IMR-90 (cell line): ENCODE data around the gene C11orf58. TPM values are rescaled to one million over a fixed set of nuclear protein-coding genes. Genes with fewer than 3 reads are reported as not detected.

ENCODE experiments used
- ATAC-seq: fragments of 200-7000 bp; cut with Tn5 transposase; 2 replicates; pipeline ENCODE4 v1.9.1; 2020; ENCODE audit warnings: low read depth, mild to moderate bottlenecking, moderate library complexity
- BruUV-seq: library from RNA; stranded (reverse); fragments of 400-500 nt; replicated peaks from 2 replicates; lab custom pipeline; 2021; lab: Mats Ljungman, UMichigan
- CTCF ChIA-PET: fragments of 300-600 bp; formaldehyde crosslinking; extraction: SDS; loops from one replicate; lab custom pipeline; 2021; ENCODE audit warnings: antibody characterized with exemption; lab: Yijun Ruan, JAX
- POLR2A ChIA-PET: fragments of 300-600 bp; sonication (Branson Sonifier 250); formaldehyde crosslinking; loops from one replicate; lab custom pipeline; 2022; ENCODE audit warnings: antibody characterized with exemption; ENCODE audit not compliant: unreplicated experiment; lab: Charles Lee
- DNase-seq: peaks from one replicate; pipeline ENCODE4 v3.0.0; 2013
- H2AFZ ChIP-seq: replicated peaks from 2 replicates; pipeline ENCODE3; 2013; ENCODE audit warnings: low read length, mild to moderate bottlenecking; ENCODE audit not compliant: poor library complexity
- H2AK5ac ChIP-seq: 2 replicates; pipeline ENCODE4 v1.6.1; 2013; ENCODE audit warnings: low read depth, low read length, inconsistent platforms
- H2AK9ac ChIP-seq: replicated peaks from 2 replicates; pipeline ENCODE3; 2013; ENCODE audit warnings: mild to moderate bottlenecking, low read depth, low read length, moderate library complexity; ENCODE audit not compliant: poor library complexity
- H2BK120ac ChIP-seq: 2 replicates; pipeline ENCODE4 v1.6.1; 2013; ENCODE audit warnings: low read depth, low read length, inconsistent platforms
- H2BK15ac ChIP-seq: 3 replicates; pipeline ENCODE4 v1.6.1; 2013; ENCODE audit warnings: low read depth, low read length, inconsistent platforms
- H2BK20ac ChIP-seq: 2 replicates; pipeline ENCODE4 v1.6.1; 2013; ENCODE audit warnings: low read depth, mild to moderate bottlenecking, inconsistent platforms, low read length, moderate library complexity
- H2BK5ac ChIP-seq: 2 replicates; pipeline ENCODE4 v1.6.1; 2013; ENCODE audit warnings: mild to moderate bottlenecking, low read depth, low read length, inconsistent platforms; ENCODE audit not compliant: poor library complexity, severe bottlenecking
- H3K14ac ChIP-seq: replicated peaks from 2 replicates; pipeline ENCODE4 v1.6.1; 2013; ENCODE audit warnings: low read depth, low read length, inconsistent platforms
- H3K18ac ChIP-seq: 2 replicates; pipeline ENCODE4 v1.6.1; 2013; ENCODE audit warnings: low read depth, low read length, control low read depth
- H3K23ac ChIP-seq: 2 replicates; pipeline ENCODE4 v1.6.1; 2013; ENCODE audit warnings: low read depth, low read length, inconsistent platforms
- H3K27ac ChIP-seq: 2 replicates; pipeline ENCODE4 v1.5.1; 2013; ENCODE audit warnings: mild to moderate bottlenecking, control low read depth, low read length; ENCODE audit not compliant: insufficient read depth
- H3K27me3 ChIP-seq: 2 replicates; pipeline ENCODE4 v1.6.1; 2013; ENCODE audit warnings: low read length; ENCODE audit not compliant: control insufficient read depth, insufficient read depth
- H3K36me3 ChIP-seq: 2 replicates; pipeline ENCODE4 v1.6.1; 2013; ENCODE audit warnings: low read length, mixed read lengths; ENCODE audit not compliant: control insufficient read depth, insufficient read depth
- H3K4ac ChIP-seq: 2 replicates; pipeline ENCODE4 v1.6.1; 2013; ENCODE audit warnings: low read depth, low read length, inconsistent platforms
- H3K4me1 ChIP-seq: 2 replicates; pipeline ENCODE4 v1.6.1; 2013; ENCODE audit warnings: low read length, mixed read lengths; ENCODE audit not compliant: control insufficient read depth, insufficient read depth
- H3K4me2 ChIP-seq: 2 replicates; pipeline ENCODE4 v1.6.1; 2013; ENCODE audit warnings: low read depth, mild to moderate bottlenecking, control low read depth, low read length, moderate library complexity
- H3K4me3 ChIP-seq: 2 replicates; pipeline ENCODE4 v1.5.1; 2013; ENCODE audit warnings: low read depth, mild to moderate bottlenecking, control low read depth, low read length, moderate library complexity; ENCODE audit not compliant: insufficient read depth
- H3K56ac ChIP-seq: 2 replicates; pipeline ENCODE4 v1.6.1; 2013; ENCODE audit warnings: low read length, inconsistent platforms; ENCODE audit not compliant: insufficient read depth; ENCODE audit errors: extremely low read depth
- H3K79me1 ChIP-seq, 2 experiments: 2 replicates each; pipeline ENCODE4 v1.6.1; 2013; ENCODE audit warnings: low read length in 2 of 2, inconsistent platforms in 1 of 2, low read depth in 1 of 2
- H3K9ac ChIP-seq: 2 replicates; pipeline ENCODE4 v1.6.1; 2013; ENCODE audit warnings: low read depth, low read length, control low read depth
- H3K9me1 ChIP-seq: 2 replicates; pipeline ENCODE4 v1.6.1; 2013; ENCODE audit warnings: low read length, inconsistent platforms; ENCODE audit not compliant: insufficient read depth
- H3K9me3 ChIP-seq: 2 replicates; pipeline ENCODE4 v1.6.1; 2013; ENCODE audit warnings: low read length; ENCODE audit not compliant: control insufficient read depth, insufficient read depth
- H4K20me1 ChIP-seq: 2 replicates; pipeline ENCODE4 v1.6.1; 2013; ENCODE audit warnings: low read length, inconsistent platforms; ENCODE audit not compliant: insufficient read depth
- H4K5ac ChIP-seq: 2 replicates; pipeline ENCODE4 v1.6.1; 2013; ENCODE audit warnings: mild to moderate bottlenecking, low read depth, low read length, control low read depth
- H4K8ac ChIP-seq, 2 experiments: 2 replicates each; pipeline ENCODE4 v1.6.1; 2013; ENCODE audit warnings: low read depth in 2 of 2, low read length in 2 of 2, control low read depth in 1 of 2, inconsistent platforms in 1 of 2
- H4K91ac ChIP-seq: 2 replicates; pipeline ENCODE4 v1.6.1; 2013; ENCODE audit warnings: low read depth, low read length, inconsistent platforms; ENCODE audit not compliant: insufficient read depth
- BHLHE40 ChIP-seq: fragments of 150-350 bp; IDR thresholded peaks from 2 replicates; pipeline ENCODE4 v1.6.1; 2016; ENCODE audit warnings: mild to moderate bottlenecking, low read depth, low read length
- CHD1 ChIP-seq: IDR thresholded peaks from 2 replicates; pipeline ENCODE4 v1.6.1; 2012; ENCODE audit warnings: low read depth, low read length, improper control_type of control experiment
- CTCF ChIP-seq: conservative IDR thresholded peaks from 2 replicates; pipeline ENCODE4 v1.5.1; 2012; ENCODE audit warnings: mild to moderate bottlenecking, low read depth, low read length, improper control_type of control experiment
- ELK1 ChIP-seq: fragments of 150-350 bp; IDR thresholded peaks from 2 replicates; pipeline ENCODE4 v1.6.1; 2016; ENCODE audit warnings: low read depth, mild to moderate bottlenecking, low read length, moderate library complexity, borderline replicate concordance
- FOS ChIP-seq: fragments of 150-350 bp; IDR thresholded peaks from 2 replicates; pipeline ENCODE4 v1.6.1; 2016; ENCODE audit warnings: low read depth, low read length
- MAFK ChIP-seq: IDR thresholded peaks from 2 replicates; pipeline ENCODE4 v1.6.1; 2012; ENCODE audit warnings: low read depth, low read length, improper control_type of control experiment
- MAZ ChIP-seq: IDR thresholded peaks from 2 replicates; pipeline ENCODE4 v1.6.1; 2012; ENCODE audit warnings: low read depth, mild to moderate bottlenecking, low read length, improper control_type of control experiment, moderate library complexity, borderline replicate concordance
- NFE2L2 ChIP-seq: fragments of 150-350 bp; IDR thresholded peaks from 2 replicates; pipeline ENCODE4 v1.6.1; 2016; ENCODE audit warnings: low read depth, mild to moderate bottlenecking, low read length
- POLR2A ChIP-seq: IDR thresholded peaks from 2 replicates; pipeline ENCODE4 v1.6.1; 2012; ENCODE audit warnings: mild to moderate bottlenecking, low read depth, low read length
- RAD21 ChIP-seq: IDR thresholded peaks from 2 replicates; pipeline ENCODE4 v1.6.1; 2012; ENCODE audit warnings: low read length, improper control_type of control experiment
- RCOR1 ChIP-seq: IDR thresholded peaks from 2 replicates; pipeline ENCODE4 v1.6.1; 2012; ENCODE audit warnings: mild to moderate bottlenecking, low read length, improper control_type of control experiment; ENCODE audit not compliant: insufficient replicate concordance
- RFX5 ChIP-seq: IDR thresholded peaks from 2 replicates; pipeline ENCODE4 v1.8.0; 2012; ENCODE audit warnings: low read depth, mild to moderate bottlenecking, low read length, moderate library complexity
- USF2 ChIP-seq: fragments of 150-350 bp; IDR thresholded peaks from 2 replicates; pipeline ENCODE4 v1.6.1; 2017; ENCODE audit warnings: mild to moderate bottlenecking, antibody characterized with exemption, low read length, low read depth
- WGBS, 2 experiments: methylation state at CpG; one replicate each; pipeline versions ENCODE4 v1.1.5 to v1.1.7; 2013; ENCODE audit warnings: missing lambda C conversion rate in 2 of 2; ENCODE audit not compliant: insufficient read length in 1 of 2; ENCODE audit errors: extremely low coverage in 2 of 2; 5-methylcytosine and 5-hydroxymethylcytosine counted together
- dilution Hi-C: fragments of 300-500 bp; cut with HindIII; formaldehyde crosslinking; loops from one replicate; pipeline ENCODE4 v1.14.3; 2018; ENCODE audit warnings: low sequenced_read_pairs; ENCODE audit not compliant: unreplicated experiment
- in situ Hi-C: fragments of 300-500 bp; cut with MboI; formaldehyde crosslinking; loops from 3 replicates; pipeline ENCODE4 v1.14.3; 2019; ENCODE audit warnings: low sequenced_read_pairs, inconsistent platforms, mixed read lengths
- intact Hi-C: fragments of 100-400 bp; cut with micrococcal nuclease; formaldehyde crosslinking; loops from 2 replicates; pipeline ENCODE4 v1.10.0; 2022
- polyA plus RNA-seq, 3 experiments: library from polyadenylated mRNA; depleted of rRNA; stranded (reverse); fragments of >200 nt; gene quantifications; 2 replicates each; pipeline ENCODE4 v1.2.3, GENCODE V29; 2012; ENCODE audit warnings: low replicate concordance in 1 of 3
- total RNA-seq: library from RNA; depleted of rRNA; stranded (reverse); fragments of >200 nt; gene quantifications from 2 replicates; pipeline ENCODE4 v1.2.3, GENCODE V29; 2012

Gene C11orf58
- total and polyA plus RNA-seq, 2 of the 4 experiments (the other 2 are of a cell fraction) = 53.8 to 67.8 TPM

- 29% methylated on average over 10 of the region's 17 CpGs; no CpG with 5 or more reads in 1 of the 2 experiments for WGBS, 2 experiments
- Histone ChIP-seq H3K9ac (no peak overlapping the region), H4K20me1 (no peaks in the 10 kb centered on the region), H3K23ac (no peak overlapping the region), H3K9me1 (peaks cover 7% of the 10 kb centered on the region), H2BK120ac (no peak overlapping the region), H2BK20ac (no peak overlapping the region), H3K79me1 (no peaks in the 10 kb centered on the region), H3K56ac (no peak overlapping the region), H3K36me3 (no peaks in the 10 kb centered on the region), H3K4me3 (no peak overlapping the region), H2AK9ac (peak overlapping the region; percentile 68), H2BK5ac (no peak overlapping the region), H3K4me1 (peaks cover 6% of the 10 kb centered on the region), H3K4me2 (no peak overlapping the region), H3K4ac (no peak overlapping the region; the same call in 1 of the 2 replicates), H3K14ac (no peak overlapping the region), H3K27me3 (no peaks in the 10 kb centered on the region), H4K91ac (no peak overlapping the region), H3K27ac (no peak overlapping the region), H2BK15ac (no peak overlapping the region), H3K18ac (no peak overlapping the region), H4K8ac (peak overlapping the region in 1 of 2 experiments; percentile 51; a peak in 1 of 4 replicates), H3K9me3 (no peaks in the 10 kb centered on the region), H2AK5ac (no peak overlapping the region), H2AFZ (peak overlapping the region; percentile 75), H4K5ac (no peak overlapping the region)
- dilution Hi-C loops = no loop called here
- ChIA-PET CTCF (interaction anchor here (0.5 to 0.9 kb wide), 3 partner anchors 28 to 284 kb away, joined by 3 to 5 read pairs (median 3); no protein-coding TSS in a partner anchor), POLR2A (no interaction called here)
- in situ Hi-C loops = loop anchor here (10.0 kb wide), 1 partner anchor 276 kb away; no protein-coding TSS in a partner anchor
- no TSS peak for BruUV-seq
- ATAC-seq (peak; percentile 66), DNase-seq (peak; percentile 71)
- intact Hi-C loops = loop anchor here (5.0 to 10.0 kb wide), 3 partner anchors 94 to 716 kb away; no protein-coding TSS in a partner anchor
- no peak for TF ChIP-seq USF2
- no peak for TF ChIP-seq RFX5
- TF ChIP-seq POLR2A = no peak
- TF ChIP-seq MAZ = no peak
- TF ChIP-seq BHLHE40 = no peak
- peak; percentile 87 for TF ChIP-seq CTCF
- peak; percentile 28 for TF ChIP-seq FOS
- TF ChIP-seq ELK1 = no peak
- no peak for TF ChIP-seq NFE2L2
- no peak for TF ChIP-seq MAFK
- TF ChIP-seq RAD21 = peak; percentile 70
- no peak for TF ChIP-seq RCOR1
- TF ChIP-seq CHD1 = no peak
Observed at GRCh38 chr11:16788141-16789062, 50.0 kb downstream of the C11orf58 start.
